Measurements from ENCODE around the gene SLC45A1.

DNA sequence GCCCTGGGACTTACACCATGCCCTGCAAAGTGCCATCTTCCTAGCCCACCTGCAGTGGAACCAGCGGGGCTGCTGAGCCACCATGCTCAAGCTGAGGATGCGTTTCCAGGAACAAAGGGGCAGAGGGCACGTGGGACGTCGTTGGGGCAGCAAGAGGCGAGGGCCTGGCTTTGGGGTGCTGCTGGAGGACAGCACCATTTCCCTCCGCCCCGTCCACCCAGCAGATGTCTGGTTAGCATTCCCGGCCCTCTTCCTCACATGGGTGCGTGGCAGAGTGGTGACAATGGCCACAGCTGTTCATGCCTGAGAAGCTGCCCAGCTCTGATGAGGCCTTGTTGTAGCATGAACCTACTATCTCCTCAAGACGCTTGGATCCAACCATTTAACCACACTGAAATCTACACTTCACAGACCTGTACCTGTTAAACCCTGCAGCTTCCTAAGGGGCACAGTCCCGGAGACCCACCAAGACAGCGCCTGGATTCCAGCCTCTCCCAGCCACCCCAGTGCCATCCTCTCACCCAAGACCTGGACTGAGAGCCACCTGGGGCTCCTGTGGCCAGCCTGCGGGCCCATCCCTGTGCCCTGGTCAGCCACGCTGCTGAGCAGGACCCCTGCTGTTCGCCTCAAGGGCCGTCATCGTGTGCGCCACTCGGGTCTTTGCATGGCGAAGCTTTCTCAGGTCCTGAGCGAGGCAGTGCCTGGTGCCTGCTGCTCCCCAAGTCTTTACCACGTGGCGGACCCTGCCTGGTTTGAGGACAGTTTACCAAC, 33.2 kb downstream of the SLC45A1 start:
- no peak for TF ChIP-seq CTCF (IDR thresholded peaks at IDR 0.05; ENCODE audit: poor library complexity)
- no peak for TF ChIP-seq EZH2 (IDR thresholded peaks at IDR 0.05; ENCODE audit: borderline replicate concordance)
- TF ChIP-seq EZH2phosphoT487 (IDR thresholded peaks at IDR 0.05; ENCODE audit: low read depth, severe bottlenecking, unreplicated experiment): no peak
